ENCODE measurements around the gene RAET1L. TPM values are rescaled to one million over a fixed set of nuclear protein-coding genes. Genes with fewer than 3 reads are reported as not detected.
"Not testable (repeated sequence)": the region's sequence is repeated elsewhere in the genome, so short reads cannot be mapped to it uniquely, and the experiment has no call there.

Gene RAET1L
- total RNA-seq (2014; rRNA removed; shearing (Covaris generic)), result not detected in 2 replicates
- not detected in 2 replicates for polyA plus RNA-seq (2016; fragmentation: Nextera tagmentation; extraction: Ambion mirVana)

GRCh38 chr6:150025201-150025917 lies at the start of gene RAET1L:
Gene RAET1L, minus strand, starts transcription at chr6:150025532. Its CDS starts 61 bp downstream, at chr6:150025471.
- no peaks in the 10 kb centered on the region for H3K9me2 ChIP-seq (ENCODE audit: insufficient read depth)
- WGBS, 2 experiments (ENCODE audit: low coverage in 1 of 2, low lambda C conversion rate in 2 of 2, missing lambda C conversion rate in 2 of 2), result 4% methylated on average over 36 of the region's 36 CpGs
- no peaks in the 10 kb centered on the region for H3F3A ChIP-seq (ENCODE audit: insufficient read depth)
- TF ChIP-seq EZH2phosphoT487 (IDR thresholded peaks at IDR 0.05; ENCODE audit: insufficient read depth, low read depth) (no peak), EZH2 (IDR thresholded peaks at IDR 0.05; ENCODE audit: insufficient read depth, poor library complexity, severe bottlenecking) (no peak)
- H3K79me2 ChIP-seq (ENCODE audit: insufficient read depth), result no peaks in the 10 kb centered on the region
- in situ Hi-C loops (cut with MboI), result no loop called here
- peak within 1 kb of the TSS; percentile 61 for H2AFZ ChIP-seq
- no peaks in the 10 kb centered on the region for H3K9me3 ChIP-seq (ENCODE audit: low read depth)
- no peak within 1 kb of the TSS for H3K9ac ChIP-seq
- H3K27ac ChIP-seq, result no peak within 1 kb of the TSS
- peaks cover 9% of the 10 kb centered on the region; the same call in 1 of the 2 replicates for H3K27me3 ChIP-seq (replicated peaks; ENCODE audit: insufficient read depth)
- DNase-seq, result peak; percentile 91
- peak within 1 kb of the TSS; percentile 90 for H3K4me2 ChIP-seq (ENCODE audit: unreplicated experiment)
- peak within 1 kb of the TSS; percentile 67 for H3K4me3 ChIP-seq
- H3K4me1 ChIP-seq (ENCODE audit: insufficient read depth), result peaks cover 5% of the 10 kb centered on the region
- H3K36me3 ChIP-seq (ENCODE audit: low read depth), result no peaks in the 10 kb centered on the region
- H4K20me1 ChIP-seq (ENCODE audit: insufficient read depth), result no peaks in the 10 kb centered on the region

GRCh38 chr6:150075034-150075421 lies 49.7 kb upstream of the RAET1L start:
- no peaks in the 10 kb centered on the region for H4K20me1 ChIP-seq (ENCODE audit: insufficient read depth)
- in situ Hi-C loops (cut with MboI), result loop anchor here (5.0 kb wide), 1 partner anchor 267 kb away; no protein-coding TSS in a partner anchor
- TF ChIP-seq EZH2 (IDR thresholded peaks at IDR 0.05; ENCODE audit: insufficient read depth, poor library complexity, severe bottlenecking) (no peak), EZH2phosphoT487 (IDR thresholded peaks at IDR 0.05; ENCODE audit: insufficient read depth, low read depth) (no peak)
- H3K9ac ChIP-seq, result no peak overlapping the region
- no peak overlapping the region for H2AFZ ChIP-seq
- H3K9me3 ChIP-seq (ENCODE audit: low read depth), result no peaks in the 10 kb centered on the region
- no peaks in the 10 kb centered on the region for H3K36me3 ChIP-seq (ENCODE audit: low read depth)
- H3K27me3 ChIP-seq (replicated peaks; ENCODE audit: insufficient read depth), result no peaks in the 10 kb centered on the region
- no peaks in the 10 kb centered on the region for H3K79me2 ChIP-seq (ENCODE audit: insufficient read depth)
- no peak overlapping the region for H3K4me2 ChIP-seq (ENCODE audit: unreplicated experiment)
- no peak overlapping the region for H3K27ac ChIP-seq
- H3K4me3 ChIP-seq, result no peak overlapping the region
- no peaks in the 10 kb centered on the region for H3K9me2 ChIP-seq (ENCODE audit: insufficient read depth)
- H3K4me1 ChIP-seq (ENCODE audit: insufficient read depth), result 0 out of 2 replicates have a peak, but pooled peaks cover 7% of the 10 kb centered on the region
- WGBS, 2 experiments (ENCODE audit: low coverage in 1 of 2, low lambda C conversion rate in 2 of 2, missing lambda C conversion rate in 2 of 2), result 51 to 72% methylated on average over 2 of the region's 2 CpGs
- peaks cover 8% of the 10 kb centered on the region; the same call in 1 of the 2 replicates for H3F3A ChIP-seq (ENCODE audit: insufficient read depth)
- DNase-seq, result no peak

- H2AFZ ChIP-seq; H3K4me3 ChIP-seq; H3K27ac ChIP-seq; H3K79me2 ChIP-seq (ENCODE audit: insufficient read depth); DNase-seq; H3K9me2 ChIP-seq (ENCODE audit: insufficient read depth); H3K9me3 ChIP-seq (ENCODE audit: low read depth); H3K4me1 ChIP-seq (ENCODE audit: insufficient read depth); H3K9ac ChIP-seq; H3K36me3 ChIP-seq (ENCODE audit: low read depth); H3K4me2 ChIP-seq (ENCODE audit: unreplicated experiment); H4K20me1 ChIP-seq (ENCODE audit: insufficient read depth); H3K27me3 ChIP-seq (replicated peaks; ENCODE audit: insufficient read depth): not testable (repeated sequence)
- in situ Hi-C loops (cut with MboI), result loop anchor here (5.0 to 25.0 kb wide), 2 partner anchors 268 to 738 kb away; no protein-coding TSS in a partner anchor
- 89 to 92% methylated on average over 4 of the region's 4 CpGs for WGBS, 2 experiments (ENCODE audit: low coverage in 1 of 2, low lambda C conversion rate in 2 of 2, missing lambda C conversion rate in 2 of 2)
- peaks cover 12% of the 10 kb centered on the region; the same call in 1 of the 2 replicates for H3F3A ChIP-seq (ENCODE audit: insufficient read depth)
Observed at GRCh38 chr6:150074396-150075033, 49.2 kb upstream of the RAET1L start.

GRCh38 chr6:150072201-150072600 lies 46.9 kb upstream of the RAET1L start:
- WGBS, 2 experiments (ENCODE audit: low coverage in 1 of 2, low lambda C conversion rate in 2 of 2, missing lambda C conversion rate in 2 of 2), result 30 to 34% methylated on average over 8 of the region's 8 CpGs
- H3K4me1 ChIP-seq (ENCODE audit: insufficient read depth), result 0 out of 2 replicates have a peak, but pooled peaks cover 7% of the 10 kb centered on the region
- in situ Hi-C loops (cut with MboI), result loop anchor here (25.0 kb wide), 1 partner anchor 740 kb away; no protein-coding TSS in a partner anchor
- no peaks in the 10 kb centered on the region for H3K27me3 ChIP-seq (replicated peaks; ENCODE audit: insufficient read depth)
- H3K4me3 ChIP-seq, result no peak overlapping the region
- no peaks in the 10 kb centered on the region for H4K20me1 ChIP-seq (ENCODE audit: insufficient read depth)
- no peak overlapping the region for H3K9ac ChIP-seq
- no peaks in the 10 kb centered on the region for H3K9me2 ChIP-seq (ENCODE audit: insufficient read depth)
- H3K27ac ChIP-seq, result no peak overlapping the region
- no peak overlapping the region for H2AFZ ChIP-seq
- TF ChIP-seq EZH2phosphoT487 (IDR thresholded peaks at IDR 0.05; ENCODE audit: insufficient read depth, low read depth) (no peak), EZH2 (IDR thresholded peaks at IDR 0.05; ENCODE audit: insufficient read depth, poor library complexity, severe bottlenecking) (no peak)
- peaks cover 12% of the 10 kb centered on the region; the same call in 1 of the 2 replicates for H3F3A ChIP-seq (ENCODE audit: insufficient read depth)
- H3K36me3 ChIP-seq (ENCODE audit: low read depth), result no peaks in the 10 kb centered on the region
- H3K79me2 ChIP-seq (ENCODE audit: insufficient read depth), result no peaks in the 10 kb centered on the region
- peak; percentile 89 for DNase-seq
- no peaks in the 10 kb centered on the region for H3K9me3 ChIP-seq (ENCODE audit: low read depth)
- no peak overlapping the region for H3K4me2 ChIP-seq (ENCODE audit: unreplicated experiment)

Measured in GM23248 (cell line).